GM21723 (cell line): ENCODE results near the gene PLAGL2.

Source experiments
- ATAC-seq: cut with Tn5 transposase; IDR thresholded peaks from one replicate; pipeline ENCODE4 v1.9.1; 2021; ENCODE audit warnings: mild to moderate bottlenecking, moderate library complexity; ENCODE audit not compliant: unreplicated experiment

The PLAGL2 gene

DNA sequence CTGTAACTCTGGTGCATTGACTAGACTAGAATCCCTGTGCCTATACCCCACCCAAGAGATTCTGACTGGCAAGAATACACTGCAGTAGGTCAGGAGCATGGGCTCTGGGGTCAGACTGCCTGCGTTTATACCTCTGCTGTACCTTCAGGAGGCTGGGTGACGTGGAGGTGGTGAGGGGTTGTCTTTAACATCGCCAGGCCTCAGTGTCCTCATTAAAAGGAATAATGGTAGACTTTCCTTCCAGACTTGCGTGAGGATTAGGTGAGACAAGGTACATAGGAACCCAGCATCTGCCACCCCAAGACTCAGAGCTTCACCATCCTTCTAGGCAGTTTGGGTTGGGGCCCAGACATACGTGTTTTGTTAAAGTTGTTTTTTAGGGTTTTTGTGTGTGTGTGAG, 53.8 kb downstream of the PLAGL2 start:
- ATAC-seq: no peak

DNA sequence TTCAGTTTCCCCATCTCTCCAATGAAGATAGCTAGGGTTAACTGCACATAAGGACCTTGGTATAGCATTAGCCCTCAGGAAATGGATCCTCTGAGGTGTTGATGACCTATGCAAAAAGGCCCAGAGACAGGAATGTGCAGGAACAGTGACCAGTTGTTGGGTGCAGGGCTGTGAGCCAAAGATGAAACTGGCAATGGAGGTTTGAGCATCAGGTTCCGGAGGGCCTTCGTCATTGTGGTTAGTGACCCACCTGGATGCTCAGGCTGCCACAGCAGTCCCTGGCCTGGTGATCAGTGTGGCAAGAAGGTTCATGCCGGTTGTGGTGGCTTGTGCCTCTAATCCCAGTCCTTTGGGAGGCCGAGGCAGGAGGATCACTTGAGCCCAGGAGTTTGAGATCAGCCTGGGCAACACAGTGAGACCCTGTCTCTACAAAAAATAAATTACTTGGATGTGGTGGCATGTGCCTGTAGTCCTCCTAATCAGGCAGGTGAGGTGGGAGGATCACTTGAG, 54.3 kb downstream of the PLAGL2 start:
- ATAC-seq: no peak

DNA sequence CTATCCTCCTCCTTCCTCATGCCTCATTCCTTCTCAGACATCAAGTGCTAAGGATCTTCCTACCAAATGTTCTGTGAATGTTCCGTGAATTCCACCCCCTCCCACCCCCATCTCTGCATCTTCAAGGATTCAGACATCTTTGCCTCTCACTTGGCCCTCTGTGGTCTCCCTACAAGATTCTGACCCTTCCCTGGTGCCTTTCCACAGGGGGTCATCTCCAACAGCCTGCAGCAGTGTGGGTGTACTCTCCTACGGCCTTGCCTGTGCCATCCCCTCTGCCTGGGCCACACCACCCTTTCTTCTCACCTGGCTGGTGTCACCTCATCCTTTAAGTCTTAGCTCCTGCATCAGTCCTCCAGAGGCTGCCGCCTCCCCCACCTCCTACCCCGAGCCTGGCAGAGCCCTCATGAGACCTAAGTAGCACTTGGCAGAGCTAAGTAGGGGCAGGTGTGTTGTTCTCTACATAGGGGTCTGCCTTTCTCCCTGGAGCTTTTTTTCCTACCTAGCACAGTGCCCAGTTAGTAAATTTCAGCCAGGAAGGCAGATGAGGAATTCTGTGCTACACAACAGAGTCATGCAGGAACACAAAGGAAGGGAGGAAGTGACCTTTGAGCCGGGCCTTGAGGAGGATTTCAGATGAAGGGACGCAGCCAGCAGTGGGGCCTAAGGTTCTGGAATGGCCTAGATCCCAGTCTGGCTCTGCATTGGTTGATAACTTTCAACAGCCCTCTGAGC, 55.0 kb downstream of the PLAGL2 start:
- no peak for ATAC-seq

DNA sequence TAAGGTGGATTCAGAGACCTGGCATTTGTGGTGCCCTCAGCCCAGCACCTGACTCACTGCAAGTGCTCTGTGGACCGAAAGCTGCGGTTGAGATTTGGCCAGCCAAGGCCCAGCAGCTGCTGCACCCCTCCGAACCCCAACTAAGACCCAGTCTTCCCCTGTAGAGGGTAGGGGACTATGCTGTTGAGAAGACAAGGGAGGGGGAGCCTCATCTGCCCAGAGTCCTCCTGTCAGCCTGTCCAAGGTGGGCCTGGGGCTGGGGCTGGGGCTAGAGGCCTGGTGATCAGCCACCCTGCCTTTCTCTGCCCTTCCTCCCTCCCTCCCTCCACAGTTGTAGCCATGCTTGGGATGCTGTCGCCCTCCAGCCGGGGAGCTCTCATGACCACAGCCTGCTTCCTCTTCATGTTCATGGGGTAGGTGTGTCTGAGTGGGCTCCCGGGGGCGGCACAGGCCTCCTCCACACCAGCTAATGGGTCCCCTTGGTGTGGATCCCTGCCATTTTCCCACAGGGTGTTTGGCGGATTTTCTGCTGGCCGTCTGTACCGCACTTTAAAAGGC, 57.2 kb downstream of the PLAGL2 start:
- ATAC-seq: no peak

DNA sequence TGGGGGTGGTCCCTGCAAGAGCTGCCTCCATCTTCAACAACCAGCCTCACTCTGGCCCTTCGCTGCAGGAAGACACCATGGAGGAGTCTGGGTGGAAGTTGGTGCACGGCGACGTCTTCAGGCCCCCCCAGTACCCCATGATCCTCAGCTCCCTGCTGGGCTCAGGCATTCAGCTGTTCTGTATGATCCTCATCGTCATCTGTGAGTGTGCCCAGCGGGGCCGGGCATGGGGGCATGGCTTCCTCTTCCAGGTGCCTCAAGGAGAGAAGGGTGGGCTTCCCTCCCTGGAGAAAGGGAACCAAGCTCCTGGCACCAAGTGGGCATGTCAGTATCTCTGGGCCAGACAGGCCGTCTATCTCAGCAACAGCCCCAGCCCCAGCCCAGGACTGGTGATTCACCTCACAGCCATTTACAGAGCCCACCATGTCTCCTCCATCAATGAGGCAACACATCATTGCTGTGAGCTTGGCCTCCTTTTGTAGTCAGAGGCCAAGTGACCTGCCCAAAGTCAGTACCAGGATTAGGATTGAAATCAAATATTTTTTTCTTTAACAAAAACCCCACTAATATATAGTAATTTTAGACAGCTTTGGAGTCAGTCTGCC, 57.9 kb downstream of the PLAGL2 start:
- no peak for ATAC-seq

DNA sequence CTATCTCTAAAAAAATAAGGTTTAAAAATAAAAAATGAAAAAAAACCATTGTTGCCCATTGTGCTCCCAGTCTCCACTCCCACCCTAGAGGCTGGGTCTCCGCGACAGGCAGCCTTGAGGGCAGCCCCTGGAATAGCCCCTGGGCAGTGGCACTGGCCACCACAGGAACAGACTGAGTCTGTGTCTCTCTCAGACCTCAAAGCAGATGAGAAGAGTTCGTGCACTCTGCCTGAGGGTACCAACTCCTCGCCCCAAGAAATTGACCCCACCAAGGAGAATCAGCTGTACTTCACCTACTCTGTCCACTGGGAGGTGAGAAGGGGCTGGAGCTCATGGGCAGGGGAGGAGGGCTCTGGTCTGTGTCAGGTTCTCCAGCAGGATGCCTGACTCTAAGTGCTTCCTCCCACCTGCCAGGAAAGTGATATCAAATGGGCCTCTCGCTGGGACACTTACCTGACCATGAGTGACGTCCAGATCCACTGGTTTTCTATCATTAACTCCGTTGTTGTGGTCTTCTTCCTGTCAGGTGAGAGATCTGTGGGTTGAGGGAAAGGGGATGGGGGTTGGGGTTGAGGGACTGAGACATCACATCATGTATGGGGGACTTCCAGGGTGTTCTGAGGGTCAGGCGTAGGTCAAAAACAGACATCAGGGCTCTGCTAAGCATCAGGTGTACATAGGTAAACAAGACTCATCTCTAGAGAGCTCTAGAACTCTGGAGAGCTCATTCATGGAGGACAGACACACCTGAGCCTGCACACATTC, 62.5 kb downstream of the PLAGL2 start:
- ATAC-seq: no peak

DNA sequence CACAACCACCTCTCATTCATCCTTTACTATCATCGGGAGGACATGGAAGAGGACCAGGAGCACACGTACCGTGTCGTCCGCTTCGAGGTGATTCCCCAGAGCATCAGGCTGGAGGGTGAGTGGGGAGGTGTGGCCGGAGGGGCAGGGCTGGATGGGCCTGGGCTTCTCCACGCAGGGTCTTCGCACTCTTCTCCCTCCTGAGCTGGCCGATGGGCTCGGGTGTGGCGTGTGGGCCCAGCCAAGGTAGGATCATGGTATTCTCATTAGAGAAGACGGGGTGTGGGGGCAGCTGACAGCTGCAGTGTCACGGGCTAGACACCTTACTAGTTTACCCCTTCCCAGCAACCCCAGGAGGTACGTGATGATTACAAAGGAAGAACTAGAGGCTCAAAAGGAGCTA, 64.6 kb downstream of the PLAGL2 start:
- no peak for ATAC-seq
